Stimulated activated CD4-positive, alpha-beta T cell treated with anti-CD3 and anti-CD28 coated beads, Interleukin-1b, Interleukin-23, amount 100 ng/mL, for 24 hours (primary cell): Measurements from ENCODE around the gene CORIN.

Experiments used
- DNase-seq, 4 experiments: peaks; one replicate each; pipeline ENCODE4 v3.0.0-alpha.2; 2020; ENCODE audit warnings: low read depth in 4 of 4, low spot score in 1 of 4

The CORIN gene

GRCh38 chr4:47836641-47837093, 1.2 kb downstream of the CORIN start:
- DNase-seq = peak in 3 of 4 experiments; percentile 27 to 50 (median 39)

- no peak for DNase-seq
Observed at GRCh38 chr4:47835494-47835893, 2.4 kb downstream of the CORIN start.

GRCh38 chr4:47831026-47831679, 6.7 kb downstream of the CORIN start:
- DNase-seq = no peak

- DNase-seq = no peak
Observed at GRCh38 chr4:47830265-47831025, 7.4 kb downstream of the CORIN start.

- no peak for DNase-seq
Observed at GRCh38 chr4:47829438-47829837, 8.4 kb downstream of the CORIN start.

- DNase-seq = no peak
Observed at GRCh38 chr4:47827343-47828047, 10.4 kb downstream of the CORIN start.

- no peak for DNase-seq
Observed at GRCh38 chr4:47824840-47825239, 13.0 kb downstream of the CORIN start.

- DNase-seq = no peak
Observed at GRCh38 chr4:47819178-47819577, 18.7 kb downstream of the CORIN start.

- DNase-seq = no peak
Observed at GRCh38 chr4:47817275-47817674, 20.6 kb downstream of the CORIN start.

GRCh38 chr4:47816748-47817147, 21.1 kb downstream of the CORIN start:
- DNase-seq = no peak

GRCh38 chr4:47814618-47815295, 23.1 kb downstream of the CORIN start:
- no peak for DNase-seq

GRCh38 chr4:47809654-47810203, 28.1 kb downstream of the CORIN start:
- no peak for DNase-seq

- DNase-seq = no peak
Observed at GRCh38 chr4:47804598-47804997, 33.3 kb downstream of the CORIN start.

- no peak for DNase-seq
Observed at GRCh38 chr4:47801481-47802002, 36.3 kb downstream of the CORIN start.

GRCh38 chr4:47798165-47798564, 39.7 kb downstream of the CORIN start:
- no peak for DNase-seq

- DNase-seq = no peak
Observed at GRCh38 chr4:47791965-47792364, 45.9 kb downstream of the CORIN start.

GRCh38 chr4:47790105-47790504, 47.8 kb downstream of the CORIN start:
- DNase-seq = no peak

- no peak for DNase-seq
Observed at GRCh38 chr4:47788126-47788525, 49.7 kb downstream of the CORIN start.

- DNase-seq = no peak
Observed at GRCh38 chr4:47786958-47787370, 50.9 kb downstream of the CORIN start.

GRCh38 chr4:47785153-47785552, 52.7 kb downstream of the CORIN start:
- DNase-seq = no peak

- no peak for DNase-seq
Observed at GRCh38 chr4:47784222-47784621, 53.6 kb downstream of the CORIN start.
